ENCODE measurements around the gene CACNA1E.
"Not testable (repeated sequence)": the region's sequence is repeated elsewhere in the genome, so short reads cannot be mapped to it uniquely, and the experiment has no call there.

The CACNA1E gene

DNA sequence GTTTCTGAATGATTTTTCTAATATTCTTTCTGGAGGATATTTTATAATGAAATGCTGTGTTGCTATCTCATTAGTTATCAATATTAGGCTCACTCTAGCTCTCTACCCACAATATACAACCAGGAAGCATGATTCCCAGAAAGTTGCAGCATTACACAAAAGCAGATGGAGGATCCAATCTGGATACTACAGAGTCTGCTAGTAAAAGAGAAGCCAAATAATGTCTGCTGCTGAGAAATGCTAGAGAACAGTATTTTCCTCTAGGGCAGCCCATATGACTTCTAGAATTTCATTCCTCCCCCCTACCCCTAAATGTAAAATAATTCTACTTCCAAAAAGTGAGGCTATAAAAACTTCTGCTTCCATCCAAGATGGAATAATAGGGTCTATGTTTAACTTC lies 338.4 kb downstream of the CACNA1E start:
- TF ChIP-seq, protein P1, sequence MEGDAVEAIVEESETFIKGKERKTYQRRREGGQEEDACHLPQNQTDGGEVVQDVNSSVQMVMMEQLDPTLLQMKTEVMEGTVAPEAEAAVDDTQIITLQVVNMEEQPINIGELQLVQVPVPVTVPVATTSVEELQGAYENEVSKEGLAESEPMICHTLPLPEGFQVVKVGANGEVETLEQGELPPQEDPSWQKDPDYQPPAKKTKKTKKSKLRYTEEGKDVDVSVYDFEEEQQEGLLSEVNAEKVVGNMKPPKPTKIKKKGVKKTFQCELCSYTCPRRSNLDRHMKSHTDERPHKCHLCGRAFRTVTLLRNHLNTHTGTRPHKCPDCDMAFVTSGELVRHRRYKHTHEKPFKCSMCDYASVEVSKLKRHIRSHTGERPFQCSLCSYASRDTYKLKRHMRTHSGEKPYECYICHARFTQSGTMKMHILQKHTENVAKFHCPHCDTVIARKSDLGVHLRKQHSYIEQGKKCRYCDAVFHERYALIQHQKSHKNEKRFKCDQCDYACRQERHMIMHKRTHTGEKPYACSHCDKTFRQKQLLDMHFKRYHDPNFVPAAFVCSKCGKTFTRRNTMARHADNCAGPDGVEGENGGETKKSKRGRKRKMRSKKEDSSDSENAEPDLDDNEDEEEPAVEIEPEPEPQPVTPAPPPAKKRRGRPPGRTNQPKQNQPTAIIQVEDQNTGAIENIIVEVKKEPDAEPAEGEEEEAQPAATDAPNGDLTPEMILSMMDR (IDR thresholded peaks at IDR 0.05; ENCODE audit: extremely low read depth, missing control alignments), result no peak

DNA sequence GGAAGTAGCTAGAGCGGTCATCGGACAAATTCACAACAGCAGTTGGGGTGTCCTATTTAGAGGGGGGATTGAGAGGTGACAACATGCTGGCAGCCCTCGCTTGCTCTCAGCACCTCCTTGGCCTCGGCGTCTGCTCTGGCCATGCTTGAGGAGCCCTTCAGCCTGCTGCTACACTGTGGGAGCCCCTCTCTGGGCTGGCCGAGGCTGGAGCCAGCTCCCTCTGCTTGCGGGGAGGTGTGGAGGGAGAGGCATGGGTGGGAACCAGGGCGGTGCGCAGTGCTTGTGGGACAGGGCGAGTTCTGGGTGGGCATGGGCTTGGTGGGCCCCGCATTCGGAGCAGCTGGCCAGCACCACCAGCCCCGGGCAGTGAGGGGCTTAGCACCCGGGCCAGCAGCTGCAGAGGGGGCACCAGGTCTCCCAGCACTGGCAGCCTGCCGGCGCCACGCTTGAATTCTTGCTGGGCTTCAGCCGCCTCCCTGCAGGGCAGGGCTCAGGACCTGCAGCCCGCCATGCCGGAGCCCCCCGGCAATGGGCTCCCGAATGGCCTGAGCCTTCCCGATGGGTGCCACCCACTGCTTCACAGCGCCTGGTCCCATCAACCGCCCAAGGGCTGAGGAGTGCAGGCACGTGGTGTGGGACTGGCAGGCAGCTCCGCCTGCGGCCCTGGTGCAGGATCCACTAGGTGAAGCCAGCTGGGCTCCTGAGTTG lies 349.0 kb downstream of the CACNA1E start:
- DNase-seq (ENCODE audit: low spot score), result not testable (repeated sequence)

More for the DNA sequence above, 338.4 kb downstream of the CACNA1E start:
- no peak for DNase-seq (ENCODE audit: low spot score)

- no peak for DNase-seq (ENCODE audit: low spot score)
These were observed 362.8 kb downstream of the CACNA1E start for GRCh38 chr1:181846001-181846645.

DNA sequence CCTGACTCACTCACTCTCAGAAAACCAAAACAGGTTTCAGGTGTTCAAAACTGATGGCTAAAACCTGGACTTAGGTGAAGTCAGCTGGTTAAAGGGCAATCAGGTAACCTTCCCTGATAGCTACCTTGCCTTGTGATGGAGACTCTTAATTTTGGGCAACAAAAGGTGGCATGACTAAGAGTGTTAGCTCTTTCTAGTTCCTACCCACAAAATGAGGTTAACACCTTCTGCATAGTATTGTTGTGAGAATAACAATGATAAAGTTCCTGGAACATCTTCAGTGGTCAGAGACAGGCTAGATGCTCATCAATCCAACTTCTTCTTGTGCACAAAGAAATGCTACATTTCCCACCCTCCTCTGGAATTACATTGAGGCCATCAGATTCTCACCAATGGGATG lies 363.4 kb downstream of the CACNA1E start:
- DNase-seq (ENCODE audit: low spot score), result no peak
- TF ChIP-seq, protein P1 (IDR thresholded peaks at IDR 0.05; ENCODE audit: extremely low read depth, missing control alignments), result no peak

More at GRCh38 chr1:181846001-181846645, 362.8 kb downstream of the CACNA1E start:
- TF ChIP-seq, protein P1 (IDR thresholded peaks at IDR 0.05; ENCODE audit: extremely low read depth, missing control alignments), result no peak

- TF ChIP-seq, protein P1 (IDR thresholded peaks at IDR 0.05; ENCODE audit: extremely low read depth, missing control alignments), result no peak
- DNase-seq (ENCODE audit: low spot score), result no peak
These were observed 365.8 kb downstream of the CACNA1E start for GRCh38 chr1:181849071-181849470.

DNA sequence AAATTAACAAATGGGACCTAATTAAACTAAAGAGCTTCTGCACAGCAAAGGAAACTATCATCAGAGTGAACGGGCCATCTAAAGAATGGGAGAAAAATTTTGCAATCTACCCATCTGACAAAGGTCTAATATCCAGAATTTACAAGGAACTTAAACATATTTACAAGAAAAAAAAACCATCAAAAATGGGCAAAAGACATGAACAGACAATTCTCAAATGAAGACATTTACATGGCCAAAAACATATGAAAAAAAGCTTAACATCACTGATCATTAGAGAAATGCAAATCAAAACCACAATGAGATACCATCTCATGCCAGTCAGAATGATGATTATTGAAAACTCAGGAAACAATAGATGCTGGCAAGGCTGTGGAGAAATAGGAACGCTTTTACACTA lies 370.9 kb downstream of the CACNA1E start:
- DNase-seq (ENCODE audit: low spot score), result not testable (repeated sequence)

- DNase-seq (ENCODE audit: low spot score), result no peak
- TF ChIP-seq, protein P1 (IDR thresholded peaks at IDR 0.05; ENCODE audit: extremely low read depth, missing control alignments), result no peak
These were observed 372.1 kb downstream of the CACNA1E start for GRCh38 chr1:181855380-181855779.
